NT2/D1 (cell line): ENCODE measurements around the gene HOMEZ.

Experiments
- YY1 ChIP-seq: IDR thresholded peaks from 2 replicates; pipeline ENCODE4 v1.6.1; 2011; ENCODE audit not compliant: insufficient read length, insufficient read depth
- ZNF274 ChIP-seq: IDR thresholded peaks from 2 replicates; pipeline ENCODE4 v1.6.1; 2011; ENCODE audit warnings: mild to moderate bottlenecking, low read depth, low read length

DNA sequence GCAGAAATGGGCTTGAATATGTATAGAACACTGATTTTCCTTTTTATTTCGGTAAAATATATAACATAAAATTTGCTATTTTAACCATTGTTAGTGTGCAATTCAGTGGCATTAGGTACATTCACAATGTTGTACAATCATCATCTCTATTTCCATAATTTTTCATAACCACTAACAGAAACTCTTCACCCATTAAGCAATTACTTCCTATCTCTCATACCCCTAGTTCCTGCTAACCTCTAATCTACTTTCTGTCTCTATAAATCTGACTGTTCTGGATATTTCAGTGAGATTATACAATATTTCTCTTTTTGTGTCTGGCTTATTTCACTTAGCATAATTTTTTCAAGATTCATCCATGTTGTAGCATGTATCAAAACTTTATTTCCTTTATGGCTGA lies 57.1 kb downstream of the HOMEZ start:
- no peak for TF ChIP-seq ZNF274
- no peak for TF ChIP-seq YY1
